Measurements from ENCODE around the gene NCAPG2. TPM values are rescaled to one million over a fixed set of nuclear protein-coding genes. Genes with fewer than 3 reads are reported as not detected.

The NCAPG2 gene
- total RNA-seq, 1 experiment from 2014 or later, result 99.2 TPM

DNA sequence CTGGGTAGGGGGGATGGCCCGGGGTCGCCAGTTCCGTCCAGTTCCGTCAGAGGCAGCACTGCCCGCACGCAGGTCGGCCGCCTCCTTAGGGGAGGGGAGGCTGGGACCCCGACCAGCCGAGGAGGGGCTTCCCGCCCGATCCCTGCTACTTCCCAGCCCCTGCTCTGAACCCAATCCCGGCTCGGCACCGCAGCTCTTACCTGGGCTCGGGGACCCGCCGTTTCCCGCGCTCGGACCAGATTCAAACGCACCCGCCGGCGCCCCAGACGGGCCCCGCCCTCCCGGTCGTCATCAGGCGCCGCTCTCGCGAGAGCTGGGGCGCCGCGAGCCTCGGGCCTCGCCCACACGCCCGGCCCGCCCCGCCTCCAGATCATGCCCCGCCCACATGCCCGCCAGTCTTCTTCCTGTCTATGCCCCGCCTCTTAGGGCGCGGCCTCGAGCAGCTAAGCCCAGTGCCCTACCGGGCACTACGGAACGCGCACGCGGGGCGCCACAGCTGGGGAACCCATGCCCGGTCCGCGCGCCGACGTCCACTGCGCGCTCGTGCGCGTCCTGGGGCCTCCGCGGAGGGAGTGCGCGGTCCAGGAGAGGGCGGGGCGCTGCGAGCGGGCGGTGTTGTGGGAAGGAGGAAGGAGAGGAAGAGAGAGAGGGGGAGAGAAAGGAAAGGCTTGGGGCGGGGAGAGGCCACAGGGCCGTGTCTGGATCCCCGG, at the start of gene NCAPG2 (continued):
- TF ChIP-seq ELF4 (CRISPR knock-in tag; IDR thresholded peaks at IDR 0.05; ENCODE audit: low read depth) (no peak), KAT7 (CRISPR knock-in tag; IDR thresholded peaks at IDR 0.05; ENCODE audit: borderline replicate concordance) (peak; percentile 19; the same call in 1 of the 2 replicates), RELA (CRISPR knock-in tag; IDR thresholded peaks at IDR 0.05; ENCODE audit: borderline replicate concordance) (0 out of 2 replicates have a peak, but pooled peaks have one; percentile 18), ZBTB21 (CRISPR knock-in tag; IDR thresholded peaks at IDR 0.05; ENCODE audit: borderline replicate concordance) (no peak), NFYB (CRISPR knock-in tag; conservative IDR thresholded peaks at IDR 0.05; ENCODE audit: low read depth) (no peak)
- TF ChIP-seq, protein P1, sequence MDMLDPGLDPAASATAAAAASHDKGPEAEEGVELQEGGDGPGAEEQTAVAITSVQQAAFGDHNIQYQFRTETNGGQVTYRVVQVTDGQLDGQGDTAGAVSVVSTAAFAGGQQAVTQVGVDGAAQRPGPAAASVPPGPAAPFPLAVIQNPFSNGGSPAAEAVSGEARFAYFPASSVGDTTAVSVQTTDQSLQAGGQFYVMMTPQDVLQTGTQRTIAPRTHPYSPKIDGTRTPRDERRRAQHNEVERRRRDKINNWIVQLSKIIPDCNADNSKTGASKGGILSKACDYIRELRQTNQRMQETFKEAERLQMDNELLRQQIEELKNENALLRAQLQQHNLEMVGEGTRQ (CRISPR knock-in tag; IDR thresholded peaks at IDR 0.05), result no peak; the same call in none of the 2 replicates
- TF ChIP-seq, protein P2, sequence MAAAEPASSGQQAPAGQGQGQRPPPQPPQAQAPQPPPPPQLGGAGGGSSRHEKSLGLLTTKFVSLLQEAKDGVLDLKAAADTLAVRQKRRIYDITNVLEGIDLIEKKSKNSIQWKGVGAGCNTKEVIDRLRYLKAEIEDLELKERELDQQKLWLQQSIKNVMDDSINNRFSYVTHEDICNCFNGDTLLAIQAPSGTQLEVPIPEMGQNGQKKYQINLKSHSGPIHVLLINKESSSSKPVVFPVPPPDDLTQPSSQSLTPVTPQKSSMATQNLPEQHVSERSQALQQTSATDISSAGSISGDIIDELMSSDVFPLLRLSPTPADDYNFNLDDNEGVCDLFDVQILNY (CRISPR knock-in tag; IDR thresholded peaks at IDR 0.05), result peak; percentile 93

DNA sequence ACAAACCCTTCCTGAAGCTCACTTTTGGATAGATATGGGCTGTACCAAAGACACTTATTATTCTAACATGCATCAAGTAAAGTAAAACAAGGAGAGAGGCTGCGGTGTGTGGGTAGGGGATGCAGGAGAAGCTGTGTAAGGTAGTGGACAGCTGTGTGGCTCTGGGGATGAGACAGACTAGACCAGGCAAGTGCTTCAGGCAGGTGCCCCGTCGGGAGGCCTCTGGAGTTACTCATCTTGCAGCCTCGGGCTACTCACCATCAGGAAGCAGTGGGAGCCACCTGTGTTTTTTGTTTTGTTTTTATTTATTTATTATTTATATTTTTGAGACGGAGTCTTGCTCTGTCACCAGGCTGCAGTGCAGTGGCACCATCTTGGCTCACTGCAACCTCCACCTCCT, 49.3 kb upstream of the NCAPG2 start:
- DNase-seq (ENCODE audit: low spot score) (no peak), ATAC-seq (no peak)
- H3K27me3 Mint-ChIP-seq (ENCODE audit: low read depth), result no peaks in the 10 kb centered on the region
- TF ChIP-seq ATF1 (CRISPR knock-in tag; IDR thresholded peaks at IDR 0.05) (no peak), SMAD4 (CRISPR knock-in tag; IDR thresholded peaks at IDR 0.05) (no peak), ZNF232 (CRISPR knock-in tag; IDR thresholded peaks at IDR 0.05) (no peak)
- POLR2A ChIA-PET, result no interaction called here
- H3K27ac Mint-ChIP-seq, result peak overlapping the region; percentile 72; the same call in 1 of the 2 replicates
- no peak overlapping the region for H3K4me3 Mint-ChIP-seq
- CTCF ChIA-PET, result interaction anchor here (0.7 to 1.0 kb wide), 2 partner anchors 49 to 223 kb away, joined by 3 read pairs; partner anchors contain the start of gene NCAPG2
- H3K36me3 Mint-ChIP-seq, result peaks cover 41% of the 10 kb centered on the region
- H3K9me3 Mint-ChIP-seq, result no peaks in the 10 kb centered on the region
- no peaks in the 10 kb centered on the region for H3K4me1 Mint-ChIP-seq

DNA sequence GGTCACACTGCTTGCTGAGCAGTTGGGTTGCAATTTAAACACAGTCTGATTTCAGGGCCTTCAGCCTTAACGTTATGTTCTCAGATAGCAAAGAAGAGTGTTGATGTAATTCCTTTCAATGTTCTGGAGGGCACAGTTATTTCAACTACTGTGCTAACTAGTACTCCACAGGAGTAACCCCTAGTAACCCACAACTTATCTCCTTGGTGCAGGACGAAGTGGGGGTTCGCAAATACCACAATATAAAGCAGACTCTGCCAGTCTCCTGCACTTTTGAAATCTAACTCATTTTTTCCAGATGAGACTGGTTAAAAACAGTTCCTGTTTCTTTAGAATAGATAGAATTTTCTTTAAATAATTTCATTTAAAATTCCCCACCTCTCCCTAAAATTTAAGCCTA, 47.1 kb upstream of the NCAPG2 start:
- Mint-ChIP-seq H3K4me1 (no peaks in the 10 kb centered on the region), H3K4me3 (no peak overlapping the region), H3K9me3 (no peaks in the 10 kb centered on the region), H3K36me3 (peaks cover 33% of the 10 kb centered on the region), H3K27ac (no peak overlapping the region), H3K27me3 (ENCODE audit: low read depth) (no peaks in the 10 kb centered on the region)
- CTCF ChIA-PET, result no interaction called here
- POLR2A ChIA-PET, result no interaction called here
- TF ChIP-seq, protein P3, sequence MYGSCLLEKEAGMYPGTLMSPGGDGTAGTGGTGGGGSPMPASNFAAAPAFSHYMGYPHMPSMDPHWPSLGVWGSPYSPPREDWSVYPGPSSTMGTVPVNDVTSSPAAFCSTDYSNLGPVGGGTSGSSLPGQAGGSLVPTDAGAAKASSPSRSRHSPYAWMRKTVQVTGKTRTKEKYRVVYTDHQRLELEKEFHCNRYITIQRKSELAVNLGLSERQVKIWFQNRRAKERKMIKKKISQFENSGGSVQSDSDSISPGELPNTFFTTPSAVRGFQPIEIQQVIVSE (CRISPR knock-in tag; IDR thresholded peaks at IDR 0.05; ENCODE audit: borderline replicate concordance), result no peak
- TF ChIP-seq SMAD4 (CRISPR knock-in tag; IDR thresholded peaks at IDR 0.05) (no peak), SOX15 (CRISPR knock-in tag; IDR thresholded peaks at IDR 0.05) (no peak), OVOL2 (CRISPR knock-in tag; IDR thresholded peaks at IDR 0.05; ENCODE audit: borderline replicate concordance) (no peak), ESRRA (CRISPR knock-in tag; IDR thresholded peaks at IDR 0.05; ENCODE audit: borderline replicate concordance) (no peak), NFATC4 (CRISPR knock-in tag; IDR thresholded peaks at IDR 0.05) (no peak), ZNF219 (CRISPR knock-in tag; IDR thresholded peaks at IDR 0.05; ENCODE audit: borderline replicate concordance) (no peak), RORB (CRISPR knock-in tag; IDR thresholded peaks at IDR 0.05) (no peak), JUN (CRISPR knock-in tag; IDR thresholded peaks at IDR 0.05) (no peak), SMAD3 (CRISPR knock-in tag; IDR thresholded peaks at IDR 0.05; ENCODE audit: borderline replicate concordance) (no peak)
- TF ChIP-seq, protein P4, sequence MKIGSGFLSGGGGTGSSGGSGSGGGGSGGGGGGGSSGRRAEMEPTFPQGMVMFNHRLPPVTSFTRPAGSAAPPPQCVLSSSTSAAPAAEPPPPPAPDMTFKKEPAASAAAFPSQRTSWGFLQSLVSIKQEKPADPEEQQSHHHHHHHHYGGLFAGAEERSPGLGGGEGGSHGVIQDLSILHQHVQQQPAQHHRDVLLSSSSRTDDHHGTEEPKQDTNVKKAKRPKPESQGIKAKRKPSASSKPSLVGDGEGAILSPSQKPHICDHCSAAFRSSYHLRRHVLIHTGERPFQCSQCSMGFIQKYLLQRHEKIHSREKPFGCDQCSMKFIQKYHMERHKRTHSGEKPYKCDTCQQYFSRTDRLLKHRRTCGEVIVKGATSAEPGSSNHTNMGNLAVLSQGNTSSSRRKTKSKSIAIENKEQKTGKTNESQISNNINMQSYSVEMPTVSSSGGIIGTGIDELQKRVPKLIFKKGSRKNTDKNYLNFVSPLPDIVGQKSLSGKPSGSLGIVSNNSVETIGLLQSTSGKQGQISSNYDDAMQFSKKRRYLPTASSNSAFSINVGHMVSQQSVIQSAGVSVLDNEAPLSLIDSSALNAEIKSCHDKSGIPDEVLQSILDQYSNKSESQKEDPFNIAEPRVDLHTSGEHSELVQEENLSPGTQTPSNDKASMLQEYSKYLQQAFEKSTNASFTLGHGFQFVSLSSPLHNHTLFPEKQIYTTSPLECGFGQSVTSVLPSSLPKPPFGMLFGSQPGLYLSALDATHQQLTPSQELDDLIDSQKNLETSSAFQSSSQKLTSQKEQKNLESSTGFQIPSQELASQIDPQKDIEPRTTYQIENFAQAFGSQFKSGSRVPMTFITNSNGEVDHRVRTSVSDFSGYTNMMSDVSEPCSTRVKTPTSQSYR (CRISPR knock-in tag; IDR thresholded peaks at IDR 0.05), result no peak
- TF ChIP-seq, protein P5, sequence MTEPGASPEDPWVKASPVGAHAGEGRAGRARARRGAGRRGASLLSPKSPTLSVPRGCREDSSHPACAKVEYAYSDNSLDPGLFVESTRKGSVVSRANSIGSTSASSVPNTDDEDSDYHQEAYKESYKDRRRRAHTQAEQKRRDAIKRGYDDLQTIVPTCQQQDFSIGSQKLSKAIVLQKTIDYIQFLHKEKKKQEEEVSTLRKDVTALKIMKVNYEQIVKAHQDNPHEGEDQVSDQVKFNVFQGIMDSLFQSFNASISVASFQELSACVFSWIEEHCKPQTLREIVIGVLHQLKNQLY (CRISPR knock-in tag; IDR thresholded peaks at IDR 0.05), result no peak
- DNase-seq (ENCODE audit: low spot score), result no peak
- ATAC-seq, result no peak

All from WTC11 (cell line).